22Rv1 (cell line): ENCODE measurements around the gene MYL9.

Experiments
- H3K27ac ChIP-seq: fragments of 450-650 bp; 2 replicates; pipeline ENCODE4 v1.5.1; 2017
- ZFX ChIP-seq: fragments of 450-650 bp; IDR thresholded peaks from 2 replicates; pipeline ENCODE4 v1.6.1; 2017; ENCODE audit warnings: antibody characterized with exemption, borderline replicate concordance
- TF ChIP-seq, protein P1 (sequence below): fragments of 450-650 bp; IDR thresholded peaks from 2 replicates; pipeline ENCODE4 v1.5.1; 2017; ENCODE audit warnings: mild to moderate bottlenecking

The MYL9 gene

DNA sequence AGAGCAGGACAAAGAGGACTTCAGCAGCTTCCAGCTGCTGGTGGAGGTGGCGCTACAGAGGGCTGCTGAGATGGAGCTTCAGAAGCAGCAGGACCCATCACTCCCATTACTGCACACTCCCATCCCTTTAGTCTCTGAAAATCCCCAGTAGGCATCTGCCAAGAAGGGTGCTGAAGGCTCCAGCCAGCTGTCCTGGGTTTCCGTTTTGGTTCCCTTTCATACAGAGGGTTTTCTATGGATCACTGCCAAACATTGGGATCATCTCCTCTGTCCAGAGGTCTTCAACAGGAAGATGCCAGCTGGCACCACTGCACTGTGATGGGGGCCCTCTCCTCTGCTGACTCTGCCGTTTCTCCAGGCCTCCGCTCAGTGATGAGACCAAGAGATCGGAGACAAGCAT lies 50.0 kb downstream of the MYL9 start:
- H3K27ac ChIP-seq, result no peak overlapping the region
- TF ChIP-seq, protein P1, sequence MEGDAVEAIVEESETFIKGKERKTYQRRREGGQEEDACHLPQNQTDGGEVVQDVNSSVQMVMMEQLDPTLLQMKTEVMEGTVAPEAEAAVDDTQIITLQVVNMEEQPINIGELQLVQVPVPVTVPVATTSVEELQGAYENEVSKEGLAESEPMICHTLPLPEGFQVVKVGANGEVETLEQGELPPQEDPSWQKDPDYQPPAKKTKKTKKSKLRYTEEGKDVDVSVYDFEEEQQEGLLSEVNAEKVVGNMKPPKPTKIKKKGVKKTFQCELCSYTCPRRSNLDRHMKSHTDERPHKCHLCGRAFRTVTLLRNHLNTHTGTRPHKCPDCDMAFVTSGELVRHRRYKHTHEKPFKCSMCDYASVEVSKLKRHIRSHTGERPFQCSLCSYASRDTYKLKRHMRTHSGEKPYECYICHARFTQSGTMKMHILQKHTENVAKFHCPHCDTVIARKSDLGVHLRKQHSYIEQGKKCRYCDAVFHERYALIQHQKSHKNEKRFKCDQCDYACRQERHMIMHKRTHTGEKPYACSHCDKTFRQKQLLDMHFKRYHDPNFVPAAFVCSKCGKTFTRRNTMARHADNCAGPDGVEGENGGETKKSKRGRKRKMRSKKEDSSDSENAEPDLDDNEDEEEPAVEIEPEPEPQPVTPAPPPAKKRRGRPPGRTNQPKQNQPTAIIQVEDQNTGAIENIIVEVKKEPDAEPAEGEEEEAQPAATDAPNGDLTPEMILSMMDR, result no peak
- no peak for TF ChIP-seq ZFX

DNA sequence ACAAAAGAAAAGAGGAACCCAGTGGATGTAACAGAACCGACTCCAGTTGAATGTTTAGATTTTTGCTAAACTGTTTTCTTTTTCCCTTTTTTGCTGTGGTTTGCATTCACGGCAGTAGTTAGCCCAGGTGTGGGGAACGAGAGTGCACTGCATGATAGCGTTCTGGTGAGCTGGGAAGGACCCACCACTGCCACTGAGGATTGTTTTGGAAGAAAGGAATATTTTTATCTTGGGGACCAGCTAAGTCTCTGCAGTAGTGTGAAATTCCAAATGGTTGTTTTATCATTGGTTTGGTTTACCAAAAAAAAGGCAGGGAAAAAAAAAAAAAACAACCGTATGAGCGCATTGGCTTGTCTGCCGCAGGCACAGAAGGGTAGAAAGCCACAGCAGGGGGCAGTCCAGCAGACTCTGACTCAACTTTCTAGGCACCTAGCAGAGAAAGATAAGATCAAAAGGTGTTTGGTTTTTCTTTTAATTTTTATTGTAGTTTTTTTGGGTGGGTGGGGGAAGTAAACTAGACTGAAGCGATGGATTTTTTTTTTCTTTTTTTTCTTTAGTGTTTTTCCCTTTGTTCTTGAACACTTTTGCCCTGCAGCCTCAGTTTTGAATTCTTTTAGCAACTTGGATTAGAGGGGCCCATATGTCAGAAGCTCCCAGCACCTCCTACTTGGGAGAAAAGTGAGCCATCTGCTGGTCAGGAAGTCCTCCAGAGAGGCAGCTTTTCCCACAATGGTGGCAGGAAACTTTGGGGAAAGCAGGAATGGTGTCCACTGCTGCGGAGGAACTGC lies 50.7 kb downstream of the MYL9 start:
- TF ChIP-seq, protein P1, result peak; percentile 43; the same call in 1 of the 2 replicates
- TF ChIP-seq ZFX, result no peak
- H3K27ac ChIP-seq, result no peak overlapping the region

DNA sequence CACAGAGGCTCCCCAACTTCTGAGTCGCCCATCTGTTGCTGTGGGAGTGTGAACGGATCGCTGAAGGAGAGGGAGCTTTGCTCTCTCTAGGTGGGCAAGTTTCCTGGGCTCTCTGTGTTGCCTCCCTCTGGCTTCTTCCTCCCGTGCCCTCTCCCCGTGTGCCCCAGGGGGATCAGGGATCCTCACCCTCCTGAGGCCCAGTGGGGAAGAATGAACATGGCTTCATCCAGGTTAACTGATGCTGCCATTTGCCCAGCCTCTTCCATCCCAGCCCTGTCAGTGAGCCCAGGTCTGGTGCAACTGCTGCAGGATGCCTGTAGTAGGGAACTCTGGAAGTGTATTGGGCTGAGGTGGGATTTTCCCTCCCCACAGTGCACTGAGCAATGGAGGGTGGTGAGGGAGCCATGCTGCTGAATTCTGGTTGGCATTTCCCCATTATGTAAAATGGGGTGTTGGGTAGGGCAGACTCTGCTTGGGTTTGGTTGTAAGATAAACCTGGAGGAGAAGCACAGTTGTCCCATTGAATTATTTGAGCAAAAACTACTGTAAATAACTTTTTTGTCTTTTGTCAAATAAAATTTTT lies 52.1 kb downstream of the MYL9 start:
- TF ChIP-seq ZFX, result no peak
- TF ChIP-seq, protein P1, result no peak
- H3K27ac ChIP-seq, result no peak overlapping the region

DNA sequence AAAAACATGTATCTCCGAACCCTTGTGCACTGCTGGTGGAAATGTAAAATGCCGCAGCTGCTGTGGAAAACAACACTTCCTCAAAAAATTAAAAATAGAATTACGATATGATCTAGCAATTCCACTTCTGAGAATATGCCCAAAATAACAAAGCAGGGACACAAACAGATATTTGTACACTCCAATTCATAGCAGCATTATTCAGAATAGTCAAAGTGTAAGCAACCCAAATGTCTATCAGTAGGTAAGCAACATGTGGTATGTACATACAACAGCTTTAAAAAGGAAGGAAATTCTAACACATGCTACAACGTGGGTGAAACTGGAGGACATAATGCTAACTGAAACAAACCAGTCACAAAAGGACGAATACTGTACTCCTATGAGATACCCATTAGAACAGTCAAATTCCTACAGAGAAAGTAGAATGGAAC lies 58.6 kb downstream of the MYL9 start:
- no peak for TF ChIP-seq ZFX
- TF ChIP-seq, protein P1, result no peak
- no peak overlapping the region for H3K27ac ChIP-seq
